ENCODE data around the gene RNASE4. TPM values are rescaled to one million over a fixed set of nuclear protein-coding genes. Genes with fewer than 3 reads are reported as not detected.
A peak's percentile ranks its signal among the peaks of the same experiment; 100 is the strongest.

The RNASE4 gene
- total RNA-seq, 1 experiment from 2014 or later = 3.3 TPM

DNA sequence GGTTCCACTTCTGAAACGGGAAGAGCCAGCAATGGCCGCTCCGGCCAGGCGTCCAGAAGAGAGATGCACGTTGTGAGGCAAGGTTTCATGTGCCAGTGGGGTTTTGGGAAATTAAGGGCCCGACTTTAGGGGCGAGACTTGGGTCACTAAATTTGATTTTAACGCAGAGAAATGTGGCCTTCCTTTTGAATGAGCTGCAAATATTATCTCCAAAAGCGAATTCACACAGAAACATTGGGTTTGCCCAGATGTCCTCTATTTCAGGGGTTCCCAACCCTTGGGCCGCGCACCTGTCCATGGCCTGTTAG, 2.3 kb upstream of the RNASE4 start:
- in situ Hi-C loops (cut with HindIII; ENCODE audit: low pct_unique_long_range_greater_than_20kb, low sequenced_read_pairs) (no loop called here), intact Hi-C loops (cut with micrococcal nuclease; ENCODE audit: unreplicated experiment) (loop anchor here (5.0 kb wide), 1 partner anchor 70 kb away; no protein-coding TSS in a partner anchor)
- TF ChIP-seq REST (IDR thresholded peaks at IDR 0.05; ENCODE audit: insufficient read depth in 1 of 2, low read depth in 2 of 2, low read length in 1 of 2) (no peak), SIN3A (IDR thresholded peaks at IDR 0.05; ENCODE audit: borderline replicate concordance, insufficient read depth, low read depth, low read length) (no peak), CTCF (IDR thresholded peaks at IDR 0.05) (no peak), POLR2AphosphoS5 (IDR thresholded peaks at IDR 0.05; ENCODE audit: low read depth, low read length) (no peak), TCF7L2 (IDR thresholded peaks at IDR 0.05; ENCODE audit: low read depth, low read length) (no peak)
- Histone ChIP-seq H3K4me1 (ENCODE audit: control insufficient read depth, insufficient read depth, low read length) (peaks cover 3% of the 10 kb centered on the region), H3K36me3 (ENCODE audit: control insufficient read depth, insufficient read depth, low read length) (no peaks in the 10 kb centered on the region), H3K27ac (ENCODE audit: low read length) (peak overlapping the region; percentile 96), H3K27me3 (ENCODE audit: control insufficient read depth, insufficient read depth, low read length) (no peaks in the 10 kb centered on the region), H3K4me3 (ENCODE audit: low read depth in 2 of 2, low read length in 2 of 2) (peak overlapping the region; percentile 81 to 97), H3K9me3 (ENCODE audit: control insufficient read depth, insufficient read depth, low read depth, low read length) (no peaks in the 10 kb centered on the region)
- no peak for DNase-seq (ENCODE audit: low read depth, low spot score)
- ATAC-seq = no peak
- TSS peak; percentile 87 for BruUV-seq (replicated peaks)
- CTCF ChIA-PET = interaction anchor here (1.5 kb wide), 2 partner anchors 19 to 289 kb away, joined by 4 to 6 read pairs; no protein-coding TSS in a partner anchor
- POLR2A ChIA-PET = interaction anchor here (0.8 kb wide), 1 partner anchor 339 kb away, joined by 4 read pairs; no protein-coding TSS in a partner anchor

- TF ChIP-seq CTCF (IDR thresholded peaks at IDR 0.05) (no peak), POLR2AphosphoS5 (IDR thresholded peaks at IDR 0.05; ENCODE audit: low read depth, low read length) (peak; percentile 87; the same call in 1 of the 2 replicates)
- Histone ChIP-seq H3K36me3 (ENCODE audit: control insufficient read depth, insufficient read depth, low read length) (no peaks in the 10 kb centered on the region), H3K4me3 (ENCODE audit: low read depth in 2 of 2, low read length in 2 of 2) (peak overlapping the region; percentile 81 to 97), H3K27ac (ENCODE audit: low read length) (peak overlapping the region; percentile 96), H3K9me3 (ENCODE audit: control insufficient read depth, insufficient read depth, low read depth, low read length) (no peaks in the 10 kb centered on the region), H3K27me3 (ENCODE audit: control insufficient read depth, insufficient read depth, low read length) (no peaks in the 10 kb centered on the region), H3K4me1 (ENCODE audit: control insufficient read depth, insufficient read depth, low read length) (peaks cover 3% of the 10 kb centered on the region)
- no TSS peak for BruUV-seq (replicated peaks)
- CTCF ChIA-PET = interaction anchor here (1.5 kb wide), 1 partner anchor 288 kb away, joined by 4 read pairs; no protein-coding TSS in a partner anchor
- in situ Hi-C loops (cut with HindIII; ENCODE audit: low pct_unique_long_range_greater_than_20kb, low sequenced_read_pairs) = no loop called here
- POLR2A ChIA-PET = no interaction called here
- ATAC-seq = peak; percentile 81
- intact Hi-C loops (cut with micrococcal nuclease; ENCODE audit: unreplicated experiment) = loop anchor here (5.0 kb wide), 1 partner anchor 70 kb away; no protein-coding TSS in a partner anchor
- peak; percentile 84 for DNase-seq (ENCODE audit: low read depth, low spot score)
Observed at GRCh38 chr14:20682435-20683124, 1.8 kb upstream of the RNASE4 start.

Measured in Panc1 (cell line).